ENCODE data around the gene ASPHD1. TPM values are rescaled to one million over a fixed set of nuclear protein-coding genes. Genes with fewer than 3 reads are reported as not detected.
"Not testable (repeated sequence)": the region's sequence is repeated elsewhere in the genome, so short reads cannot be mapped to it uniquely, and the experiment has no call there.

The ASPHD1 gene
- total and polyA plus RNA-seq, 5 donors from 2014 or later = not detected

DNA sequence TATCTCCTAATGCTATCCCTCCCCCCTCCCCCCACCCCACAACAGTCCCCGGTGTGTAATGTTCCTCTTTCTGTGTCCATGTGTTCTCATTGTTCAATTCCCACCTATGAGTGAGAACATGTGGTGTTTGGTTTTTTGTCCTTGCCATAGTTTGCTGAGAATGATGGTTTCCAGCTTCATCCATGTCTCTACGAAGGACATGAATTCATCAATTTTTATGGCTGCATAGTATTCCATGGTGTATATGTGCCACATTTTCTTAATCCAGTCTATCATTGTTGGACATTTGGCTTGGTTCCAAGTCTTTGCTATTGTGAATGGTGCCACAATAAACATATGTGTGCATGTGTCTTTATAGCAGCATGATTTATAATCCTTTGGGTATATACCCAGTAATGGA, 31.5 kb downstream of the ASPHD1 start:
- H3K36me3 ChIP-seq (ENCODE audit: control insufficient read depth, insufficient read depth, low read length); H3K9me3 Mint-ChIP-seq; H3K4me3 Mint-ChIP-seq: not testable (repeated sequence)

DNA sequence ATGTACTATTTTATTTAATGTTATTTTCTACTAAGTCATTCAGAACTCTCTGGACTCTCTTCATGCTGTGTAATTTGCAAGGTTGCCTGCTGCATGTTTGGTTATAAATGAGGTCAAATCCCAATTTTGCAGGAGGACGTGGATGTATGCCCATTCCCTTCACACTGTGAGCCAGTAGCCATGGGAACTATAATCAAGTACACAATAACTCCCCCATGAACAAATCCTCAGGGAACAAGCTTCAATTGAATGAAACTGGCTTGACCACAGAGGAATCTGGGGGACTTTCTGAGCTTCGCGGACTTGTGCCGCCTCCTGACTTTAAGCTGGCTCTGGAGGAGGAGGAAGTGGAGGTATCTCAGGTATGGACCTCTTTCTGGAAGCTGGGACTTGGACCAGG, 40.4 kb downstream of the ASPHD1 start:
- H3K4me3 ChIP-seq (ENCODE audit: low read depth, low read length) = no peak overlapping the region
- H3K27ac ChIP-seq (ENCODE audit: insufficient read depth, low read length, poor library complexity, severe bottlenecking) = no peak overlapping the region
- Mint-ChIP-seq H3K4me1 (peaks cover 0 to 5% (median under 1%) of the 10 kb centered on the region in 4 donors), H3K27ac (no peak overlapping the region), H3K36me3 (no peaks in the 10 kb centered on the region), H3K27me3 (peaks cover 21% of the 10 kb centered on the region), H3K9me3 (peaks cover 0 to 4% (median 0%) of the 10 kb centered on the region in 7 donors), H3K4me3 (no peak overlapping the region)
- no peaks in the 10 kb centered on the region for H3K4me1 ChIP-seq (ENCODE audit: control insufficient read depth, insufficient read depth, low read length, poor library complexity, severe bottlenecking)
- no peak for ATAC-seq (ENCODE audit: low read depth in 2 of 2)
- peaks cover 10% of the 10 kb centered on the region for H3K27me3 ChIP-seq (ENCODE audit: control insufficient read depth, insufficient read depth, low read length)
- no peak for DNase-seq
- no peaks in the 10 kb centered on the region for H3K36me3 ChIP-seq (ENCODE audit: control insufficient read depth, insufficient read depth, low read length)
- H3K9me3 ChIP-seq (ENCODE audit: control insufficient read depth in 2 of 2, low read length in 2 of 2) = no peaks in the 10 kb centered on the region

More for the DNA sequence above, 31.5 kb downstream of the ASPHD1 start:
- not testable (repeated sequence) for ATAC-seq (ENCODE audit: low read depth in 2 of 2); H3K36me3 Mint-ChIP-seq; H3K4me1 ChIP-seq (ENCODE audit: control insufficient read depth, insufficient read depth, low read length, poor library complexity, severe bottlenecking); H3K27me3 ChIP-seq (ENCODE audit: control insufficient read depth, insufficient read depth, low read length); H3K9me3 ChIP-seq (ENCODE audit: control insufficient read depth in 2 of 2, low read length in 2 of 2); H3K27ac Mint-ChIP-seq; DNase-seq; H3K4me3 ChIP-seq (ENCODE audit: low read depth, low read length); H3K27ac ChIP-seq (ENCODE audit: insufficient read depth, low read length, poor library complexity, severe bottlenecking)
- peaks cover 4 to 14% (median 4%) of the 10 kb centered on the region in 4 donors for H3K4me1 Mint-ChIP-seq
- H3K27me3 Mint-ChIP-seq = peaks cover 24% of the 10 kb centered on the region

DNA sequence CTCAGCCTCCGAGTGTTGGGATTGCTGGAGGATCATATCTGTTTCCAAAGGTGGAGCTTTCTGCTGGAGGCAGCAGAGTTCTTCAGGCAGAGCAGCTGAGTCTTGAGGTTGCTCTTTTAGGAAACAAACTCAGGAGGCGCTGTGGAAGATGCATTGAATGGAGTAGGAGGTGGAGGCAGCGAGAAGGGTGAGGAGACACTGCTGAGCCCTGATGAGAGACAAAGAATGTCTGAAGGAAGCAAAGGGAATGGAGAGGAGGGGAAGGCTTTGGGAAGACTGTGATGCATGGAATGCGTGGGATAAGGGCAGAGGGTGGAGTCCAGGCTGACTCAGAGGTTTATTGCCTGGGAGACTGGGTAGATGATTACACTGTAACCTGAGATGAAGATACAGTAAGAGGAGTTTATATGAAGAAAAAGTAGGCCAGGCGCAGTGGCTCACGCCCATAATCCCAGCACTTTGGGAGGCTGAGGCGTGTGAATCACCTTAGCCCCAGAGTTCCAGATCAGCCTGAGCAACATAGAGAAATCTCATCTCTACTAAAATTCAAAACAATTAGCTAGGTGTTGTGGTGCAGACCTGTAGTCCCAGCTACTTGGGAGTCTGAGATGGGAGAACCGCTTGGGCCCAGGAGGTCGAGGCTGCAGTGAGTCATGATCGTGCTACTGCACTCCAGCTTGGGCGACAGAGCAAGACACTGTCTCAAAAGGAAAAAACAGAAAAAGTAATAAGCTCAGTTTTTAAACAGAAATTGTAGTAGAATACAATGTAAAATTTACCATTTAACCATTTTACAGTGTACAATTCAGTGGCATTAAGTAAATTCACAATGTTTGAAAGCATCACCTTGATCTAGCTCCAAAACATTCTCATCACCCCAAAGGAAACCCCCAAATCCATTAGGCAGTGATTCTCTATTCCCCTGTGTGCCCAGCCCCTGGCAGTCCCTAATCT, 43.8 kb downstream of the ASPHD1 start:
- no peaks in the 10 kb centered on the region for H3K9me3 ChIP-seq (ENCODE audit: control insufficient read depth in 2 of 2, low read length in 2 of 2)
- H3K36me3 ChIP-seq (ENCODE audit: control insufficient read depth, insufficient read depth, low read length) = no peaks in the 10 kb centered on the region
- Mint-ChIP-seq H3K36me3 (no peaks in the 10 kb centered on the region), H3K4me1 (peaks cover 0 to 5% (median under 1%) of the 10 kb centered on the region in 4 donors), H3K27me3 (peaks cover 16% of the 10 kb centered on the region), H3K27ac (peak overlapping the region in 1 of 3 donors; percentile 14), H3K9me3 (no peaks in the 10 kb centered on the region), H3K4me3 (no peak overlapping the region)
- H3K27me3 ChIP-seq (ENCODE audit: control insufficient read depth, insufficient read depth, low read length) = peaks cover 10% of the 10 kb centered on the region
- no peaks in the 10 kb centered on the region for H3K4me1 ChIP-seq (ENCODE audit: control insufficient read depth, insufficient read depth, low read length, poor library complexity, severe bottlenecking)
- H3K27ac ChIP-seq (ENCODE audit: insufficient read depth, low read length, poor library complexity, severe bottlenecking) = no peak overlapping the region
- no peak overlapping the region for H3K4me3 ChIP-seq (ENCODE audit: low read depth, low read length)
- ATAC-seq (ENCODE audit: low read depth in 2 of 2) (no peak), DNase-seq (no peak)

DNA sequence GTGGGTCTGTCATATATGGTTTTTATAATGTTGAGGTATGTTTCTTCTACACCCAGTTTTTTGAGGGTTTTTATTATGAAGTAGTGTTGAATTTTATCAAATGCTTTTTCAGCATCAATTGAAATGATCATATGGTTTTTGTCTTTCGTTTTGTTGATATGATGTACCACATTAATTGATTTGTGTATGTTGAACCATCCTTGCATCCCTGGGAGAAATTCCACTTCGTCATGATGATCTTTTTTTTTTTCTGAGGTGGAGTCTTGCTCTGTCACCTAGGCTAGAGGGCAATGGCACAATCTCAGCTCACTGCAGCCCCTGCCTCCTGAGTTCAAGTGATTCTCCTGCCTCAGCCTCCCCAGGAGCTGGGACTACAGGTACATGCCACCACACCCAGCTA, 47.6 kb downstream of the ASPHD1 start:
- H3K4me3 Mint-ChIP-seq = no peak overlapping the region
- peaks cover 2% of the 10 kb centered on the region for H3K27me3 ChIP-seq (ENCODE audit: control insufficient read depth, insufficient read depth, low read length)
- H3K4me1 ChIP-seq (ENCODE audit: control insufficient read depth, insufficient read depth, low read length, poor library complexity, severe bottlenecking) = no peaks in the 10 kb centered on the region
- ATAC-seq (ENCODE audit: low read depth in 2 of 2) (no peak), DNase-seq (no peak)
- no peak overlapping the region for H3K4me3 ChIP-seq (ENCODE audit: low read depth, low read length)
- H3K27ac ChIP-seq (ENCODE audit: insufficient read depth, low read length, poor library complexity, severe bottlenecking) = no peak overlapping the region
- H3K27ac Mint-ChIP-seq = no peak overlapping the region
- peaks cover 0 to 5% (median 0%) of the 10 kb centered on the region in 4 donors for H3K4me1 Mint-ChIP-seq
- H3K36me3 Mint-ChIP-seq = no peaks in the 10 kb centered on the region
- no peaks in the 10 kb centered on the region for H3K36me3 ChIP-seq (ENCODE audit: control insufficient read depth, insufficient read depth, low read length)
- H3K27me3 Mint-ChIP-seq = peaks cover 9% of the 10 kb centered on the region
- H3K9me3 ChIP-seq (ENCODE audit: control insufficient read depth in 2 of 2, low read length in 2 of 2) = no peaks in the 10 kb centered on the region
- peaks cover 0 to 7% (median 2%) of the 10 kb centered on the region in 7 donors for H3K9me3 Mint-ChIP-seq

DNA sequence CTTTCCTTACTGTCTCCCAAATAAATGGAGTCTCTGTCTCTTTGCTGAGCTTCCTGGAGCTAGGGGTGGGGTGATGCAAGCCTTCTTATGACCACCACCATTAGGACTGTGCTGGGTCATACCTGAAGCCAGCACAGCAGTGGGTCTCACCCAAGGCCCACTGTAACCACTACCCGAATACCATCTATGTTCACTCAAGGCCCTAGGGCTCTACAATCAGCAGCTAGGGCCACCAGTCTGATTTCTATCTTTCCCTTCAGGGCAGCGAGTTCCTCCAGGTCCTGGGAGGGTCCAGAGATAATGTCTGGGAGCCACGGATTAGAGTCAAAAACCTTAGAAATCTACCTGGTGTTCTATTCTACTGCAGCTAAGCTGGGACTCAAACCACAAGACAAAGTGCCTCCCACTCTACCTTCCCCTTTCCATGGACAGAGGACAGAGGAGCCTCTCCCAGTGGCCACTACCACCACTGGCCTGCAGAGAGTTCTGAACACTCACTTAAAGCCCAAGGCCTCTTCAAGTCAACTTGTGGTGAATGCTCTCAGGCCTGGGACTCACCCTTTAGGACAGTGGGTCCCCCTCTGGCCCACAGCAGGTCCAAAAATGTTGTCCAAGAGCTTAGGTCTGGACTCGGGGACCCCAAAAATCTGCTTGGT, 50.6 kb downstream of the ASPHD1 start:
- peaks cover 2% of the 10 kb centered on the region for H3K27me3 ChIP-seq (ENCODE audit: control insufficient read depth, insufficient read depth, low read length)
- H3K9me3 Mint-ChIP-seq = peaks cover 0 to 7% (median 2%) of the 10 kb centered on the region in 7 donors
- H3K4me3 Mint-ChIP-seq = no peak overlapping the region
- H3K36me3 Mint-ChIP-seq = no peaks in the 10 kb centered on the region
- H3K27ac Mint-ChIP-seq = no peak overlapping the region
- no peak overlapping the region for H3K4me3 ChIP-seq (ENCODE audit: low read depth, low read length)
- no peaks in the 10 kb centered on the region for H3K36me3 ChIP-seq (ENCODE audit: control insufficient read depth, insufficient read depth, low read length)
- H3K9me3 ChIP-seq (ENCODE audit: control insufficient read depth in 2 of 2, low read length in 2 of 2) = no peaks in the 10 kb centered on the region
- H3K27me3 Mint-ChIP-seq = peaks cover 6% of the 10 kb centered on the region
- H3K27ac ChIP-seq (ENCODE audit: insufficient read depth, low read length, poor library complexity, severe bottlenecking) = no peak overlapping the region
- H3K4me1 Mint-ChIP-seq = no peaks in the 10 kb centered on the region
- no peak for ATAC-seq (ENCODE audit: low read depth in 2 of 2)
- DNase-seq = no peak
- H3K4me1 ChIP-seq (ENCODE audit: control insufficient read depth, insufficient read depth, low read length, poor library complexity, severe bottlenecking) = no peaks in the 10 kb centered on the region

DNA sequence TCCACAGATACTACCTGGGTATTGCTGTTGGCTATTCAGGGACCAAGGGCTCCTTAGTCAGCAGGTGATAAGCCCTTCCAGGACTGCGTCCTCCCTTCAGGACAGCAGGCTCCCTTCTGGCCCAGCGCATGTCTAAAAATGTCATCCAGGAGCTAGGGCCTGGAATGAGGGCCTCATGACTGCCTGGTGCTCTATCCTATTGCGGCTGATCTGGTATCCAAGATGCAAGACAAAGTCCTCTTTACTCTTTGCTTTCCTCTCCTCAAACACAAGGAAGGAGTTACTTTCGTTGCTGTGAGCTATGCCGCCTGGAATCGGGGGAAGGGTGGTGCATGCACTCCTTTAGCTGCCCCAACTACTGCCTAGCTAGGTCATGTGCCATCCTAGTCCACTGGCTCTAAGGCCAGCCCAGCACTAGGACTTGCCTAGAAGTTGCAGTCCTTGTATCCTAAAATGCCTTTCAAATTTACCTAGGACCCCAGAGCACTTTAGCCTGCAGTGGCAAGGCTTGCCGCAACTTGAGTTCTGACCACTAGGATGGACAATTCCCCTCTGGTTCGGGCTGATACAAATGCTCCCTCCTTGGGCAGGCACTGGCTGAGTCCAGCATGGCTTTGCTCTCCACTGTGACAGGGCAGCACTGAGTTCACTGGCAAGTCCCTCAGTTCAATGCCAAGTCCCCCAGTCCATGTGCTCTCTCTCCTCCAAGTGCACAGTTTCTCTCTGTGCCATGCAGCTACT, 51.5 kb downstream of the ASPHD1 start:
- H3K36me3 ChIP-seq (ENCODE audit: control insufficient read depth, insufficient read depth, low read length) = no peaks in the 10 kb centered on the region
- no peaks in the 10 kb centered on the region for H3K4me1 ChIP-seq (ENCODE audit: control insufficient read depth, insufficient read depth, low read length, poor library complexity, severe bottlenecking)
- DNase-seq (no peak), ATAC-seq (ENCODE audit: low read depth in 2 of 2) (no peak)
- no peaks in the 10 kb centered on the region for H3K9me3 ChIP-seq (ENCODE audit: control insufficient read depth in 2 of 2, low read length in 2 of 2)
- no peak overlapping the region for H3K27ac Mint-ChIP-seq
- H3K27ac ChIP-seq (ENCODE audit: insufficient read depth, low read length, poor library complexity, severe bottlenecking) = no peak overlapping the region
- H3K9me3 Mint-ChIP-seq = peaks cover 0 to 7% (median 2%) of the 10 kb centered on the region in 7 donors
- peaks cover 8% of the 10 kb centered on the region for H3K27me3 Mint-ChIP-seq
- no peak overlapping the region for H3K4me3 ChIP-seq (ENCODE audit: low read depth, low read length)
- H3K27me3 ChIP-seq (ENCODE audit: control insufficient read depth, insufficient read depth, low read length) = peaks cover 2% of the 10 kb centered on the region
- no peaks in the 10 kb centered on the region for H3K4me1 Mint-ChIP-seq
- H3K36me3 Mint-ChIP-seq = no peaks in the 10 kb centered on the region
- no peak overlapping the region for H3K4me3 Mint-ChIP-seq
